ENCODE data around the gene RNF125.

Gene RNF125

DNA sequence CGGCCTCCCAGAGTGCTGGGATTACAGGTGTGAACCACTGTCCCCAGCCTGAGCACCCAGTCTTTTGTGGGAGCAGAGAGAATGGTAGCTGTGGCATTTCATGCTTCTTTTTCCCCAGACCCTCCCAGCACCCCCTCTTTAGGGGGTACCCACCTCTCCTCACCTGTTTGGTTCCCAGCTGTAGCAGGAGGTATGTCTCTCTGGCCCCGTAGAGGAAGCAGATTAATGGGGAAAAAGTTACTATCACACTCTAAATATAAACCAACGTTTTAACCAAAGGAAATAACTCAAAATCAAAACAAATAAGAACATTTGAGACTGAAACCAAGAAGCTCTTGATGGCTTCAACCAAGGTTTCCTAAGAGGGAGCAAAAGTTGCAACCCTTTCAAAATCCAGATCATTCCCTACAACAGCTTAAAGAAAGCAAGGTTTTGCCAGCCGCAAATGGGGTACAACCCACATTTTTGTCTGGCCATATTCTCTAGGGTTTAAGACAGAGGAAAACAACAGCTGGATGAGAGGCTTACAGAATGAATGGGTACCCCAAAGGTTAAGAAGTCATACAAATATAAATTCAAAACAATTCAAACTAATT lies 8.0 kb downstream of the RNF125 start:
- TF ChIP-seq, protein P1, sequence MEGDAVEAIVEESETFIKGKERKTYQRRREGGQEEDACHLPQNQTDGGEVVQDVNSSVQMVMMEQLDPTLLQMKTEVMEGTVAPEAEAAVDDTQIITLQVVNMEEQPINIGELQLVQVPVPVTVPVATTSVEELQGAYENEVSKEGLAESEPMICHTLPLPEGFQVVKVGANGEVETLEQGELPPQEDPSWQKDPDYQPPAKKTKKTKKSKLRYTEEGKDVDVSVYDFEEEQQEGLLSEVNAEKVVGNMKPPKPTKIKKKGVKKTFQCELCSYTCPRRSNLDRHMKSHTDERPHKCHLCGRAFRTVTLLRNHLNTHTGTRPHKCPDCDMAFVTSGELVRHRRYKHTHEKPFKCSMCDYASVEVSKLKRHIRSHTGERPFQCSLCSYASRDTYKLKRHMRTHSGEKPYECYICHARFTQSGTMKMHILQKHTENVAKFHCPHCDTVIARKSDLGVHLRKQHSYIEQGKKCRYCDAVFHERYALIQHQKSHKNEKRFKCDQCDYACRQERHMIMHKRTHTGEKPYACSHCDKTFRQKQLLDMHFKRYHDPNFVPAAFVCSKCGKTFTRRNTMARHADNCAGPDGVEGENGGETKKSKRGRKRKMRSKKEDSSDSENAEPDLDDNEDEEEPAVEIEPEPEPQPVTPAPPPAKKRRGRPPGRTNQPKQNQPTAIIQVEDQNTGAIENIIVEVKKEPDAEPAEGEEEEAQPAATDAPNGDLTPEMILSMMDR (IDR thresholded peaks at IDR 0.05; ENCODE audit: insufficient read depth, low read depth, low read length, missing control alignments) = no peak
- no peak overlapping the region for H3K4me3 ChIP-seq (ENCODE audit: low read depth, low read length)
- DNase-seq (ENCODE audit: low read depth) = no peak

DNA sequence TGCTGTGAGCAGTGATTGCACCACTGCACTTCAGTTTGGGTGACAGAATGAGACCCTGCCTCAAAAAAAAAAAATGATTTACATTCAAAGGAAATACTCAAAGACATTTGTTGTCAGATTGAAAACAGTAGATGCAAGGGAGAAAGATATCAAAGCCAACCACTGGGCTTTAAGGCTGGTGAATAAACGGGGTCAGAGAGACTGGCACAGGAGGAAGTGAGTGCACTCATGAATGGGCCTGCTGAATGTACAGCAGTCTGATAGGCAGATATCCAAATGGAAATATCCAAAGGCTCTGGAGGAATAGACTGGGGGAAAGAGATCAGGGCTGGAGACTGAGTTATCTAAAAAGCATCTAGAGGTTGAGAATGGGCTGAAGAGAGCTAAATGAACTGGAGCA lies 10.9 kb downstream of the RNF125 start:
- no peak for DNase-seq (ENCODE audit: low read depth)
- H3K4me3 ChIP-seq (ENCODE audit: low read depth, low read length) = no peak overlapping the region
- TF ChIP-seq, protein P1 (IDR thresholded peaks at IDR 0.05; ENCODE audit: insufficient read depth, low read depth, low read length, missing control alignments) = no peak

DNA sequence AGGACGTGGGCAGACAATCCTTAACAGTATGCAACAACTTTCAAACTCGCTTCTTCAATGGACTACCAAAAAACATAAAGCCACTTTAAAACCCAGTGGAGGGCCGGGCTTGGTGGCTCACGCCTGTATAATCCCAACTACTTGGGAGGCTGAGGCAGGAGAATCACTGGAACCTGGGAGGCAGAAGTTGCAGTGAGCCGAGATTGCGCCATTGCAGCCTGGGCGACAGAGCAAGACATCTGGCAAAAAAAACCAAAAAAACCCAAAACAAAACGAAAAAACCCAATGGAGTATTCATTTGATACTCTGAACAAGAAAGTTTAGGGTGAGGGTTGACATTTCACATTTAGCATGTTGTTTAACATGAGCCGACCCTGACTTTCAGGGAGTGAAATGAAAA lies 14.0 kb downstream of the RNF125 start:
- H3K4me3 ChIP-seq (ENCODE audit: low read depth, low read length) = no peak overlapping the region
- DNase-seq (ENCODE audit: low read depth) = no peak
- TF ChIP-seq, protein P1 (IDR thresholded peaks at IDR 0.05; ENCODE audit: insufficient read depth, low read depth, low read length, missing control alignments) = no peak

DNA sequence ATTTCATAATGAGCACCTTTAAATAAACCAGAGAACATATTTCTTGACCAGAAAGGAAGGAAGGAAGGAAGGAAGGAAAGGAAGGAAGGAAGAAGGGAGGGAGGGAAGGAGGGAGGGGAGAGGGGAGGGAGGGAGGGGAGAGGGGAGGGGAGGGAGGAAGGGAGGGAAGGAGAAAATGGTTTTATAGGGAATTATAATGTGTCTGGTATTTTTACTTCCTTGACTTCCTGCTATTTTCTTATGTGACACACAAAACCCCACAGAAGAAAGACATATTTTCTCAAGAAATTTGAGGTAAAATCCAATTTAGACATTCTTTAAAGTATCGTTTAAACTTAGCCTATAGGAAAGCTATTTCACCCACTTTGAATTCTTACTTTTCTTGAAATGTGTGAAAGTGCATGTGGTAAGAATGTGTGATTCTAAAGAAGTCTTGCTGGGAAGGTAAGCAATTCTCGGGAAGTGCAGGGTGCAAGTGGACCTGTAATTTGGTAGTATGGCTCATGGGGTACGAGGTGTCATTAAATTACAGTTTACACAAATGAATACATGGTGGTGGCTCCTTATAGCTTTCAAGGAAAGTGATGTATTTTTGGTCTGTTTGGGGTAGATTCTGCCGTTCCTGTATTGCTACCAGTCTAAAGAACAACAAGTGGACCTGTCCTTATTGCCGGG lies 18.0 kb downstream of the RNF125 start:
- no peak overlapping the region for H3K4me3 ChIP-seq (ENCODE audit: low read depth, low read length)
- TF ChIP-seq, protein P1 (IDR thresholded peaks at IDR 0.05; ENCODE audit: insufficient read depth, low read depth, low read length, missing control alignments) = no peak
- DNase-seq (ENCODE audit: low read depth) = no peak

DNA sequence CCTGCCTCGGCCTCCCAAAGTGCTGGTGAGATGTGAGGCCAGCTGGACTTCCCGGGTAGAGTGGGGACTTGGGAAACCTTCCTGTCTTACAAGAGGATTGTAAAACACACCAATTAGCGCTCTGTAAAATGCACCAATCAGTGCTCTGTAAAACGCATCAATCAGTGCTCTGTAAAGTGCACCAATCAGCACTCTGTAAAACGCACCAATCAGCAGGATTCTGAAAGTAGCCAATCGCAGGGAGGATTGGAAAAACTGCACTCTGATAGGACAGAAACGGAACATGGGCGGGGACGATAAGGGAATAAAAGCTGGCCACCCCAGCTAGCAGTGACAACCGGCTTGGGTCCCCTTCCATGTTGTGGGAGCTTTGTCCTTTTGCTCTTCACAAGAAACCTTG lies 19.0 kb downstream of the RNF125 start:
- TF ChIP-seq, protein P1 (IDR thresholded peaks at IDR 0.05; ENCODE audit: insufficient read depth, low read depth, low read length, missing control alignments) = no peak
- no peak for DNase-seq (ENCODE audit: low read depth)
- no peak overlapping the region for H3K4me3 ChIP-seq (ENCODE audit: low read depth, low read length)

DNA sequence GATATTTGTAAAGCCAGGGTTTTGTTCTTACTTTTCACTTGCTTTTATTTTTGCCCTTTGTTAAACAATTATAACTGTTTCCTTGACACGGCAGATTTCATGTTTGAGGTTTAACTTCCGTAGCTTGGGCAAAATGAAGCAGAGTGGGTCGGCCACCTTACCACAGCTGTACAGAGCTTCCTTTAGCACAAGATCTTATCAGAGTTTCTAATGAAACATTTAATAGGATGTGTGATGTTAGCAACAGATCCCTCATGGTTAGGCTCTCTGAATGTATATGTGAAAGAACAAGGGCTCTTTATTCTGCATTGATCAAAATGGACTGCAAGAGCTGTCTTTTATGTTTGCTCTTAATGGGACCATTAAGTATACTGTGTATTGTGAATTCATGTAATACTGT lies 22.3 kb downstream of the RNF125 start:
- TF ChIP-seq, protein P1 (IDR thresholded peaks at IDR 0.05; ENCODE audit: insufficient read depth, low read depth, low read length, missing control alignments) = no peak
- DNase-seq (ENCODE audit: low read depth) = no peak
- no peak overlapping the region for H3K4me3 ChIP-seq (ENCODE audit: low read depth, low read length)

DNA sequence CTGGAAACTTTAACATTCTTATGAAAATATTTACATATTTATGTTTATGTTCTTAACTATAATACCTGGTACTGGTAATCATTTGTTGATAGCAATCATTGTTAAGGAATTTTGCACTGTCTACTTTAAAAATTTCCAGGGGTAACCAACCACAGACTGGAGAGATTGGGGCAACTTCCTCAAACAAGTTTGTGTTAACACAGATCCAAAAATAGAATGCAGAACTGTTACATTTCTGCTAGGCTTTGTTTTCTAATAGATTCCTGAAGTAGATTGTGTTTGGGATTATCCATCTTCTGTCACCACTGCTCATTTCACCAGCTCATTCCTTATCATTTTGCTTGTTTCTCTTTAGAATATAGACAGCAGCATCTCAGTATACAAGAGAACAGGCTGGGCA lies 23.7 kb downstream of the RNF125 start:
- TF ChIP-seq, protein P1 (IDR thresholded peaks at IDR 0.05; ENCODE audit: insufficient read depth, low read depth, low read length, missing control alignments) = no peak
- no peak for DNase-seq (ENCODE audit: low read depth)
- no peak overlapping the region for H3K4me3 ChIP-seq (ENCODE audit: low read depth, low read length)
